NT2/D1 (cell line): ENCODE results near the gene HOXA11.
A peak's percentile ranks its signal among the peaks of the same experiment; 100 is the strongest.

ENCODE experiments used
- DNase-seq: peaks from one replicate; pipeline ENCODE4 v3.0.0-alpha.2; 2011; ENCODE audit warnings: low read depth, low spot score
- H3K27me3 ChIP-seq: 2 replicates; pipeline ENCODE4 v1.6.0; 2011; ENCODE audit warnings: mild to moderate bottlenecking; ENCODE audit not compliant: insufficient read length, insufficient read depth
- H3K36me3 ChIP-seq: 2 replicates; pipeline ENCODE4 v1.6.1; 2011; ENCODE audit warnings: mild to moderate bottlenecking, low read length, mixed read lengths; ENCODE audit not compliant: insufficient read depth, insufficient read length
- H3K4me1 ChIP-seq: 2 replicates; pipeline ENCODE4 v1.5.1; 2011; ENCODE audit not compliant: insufficient read depth, insufficient read length
- H3K4me3 ChIP-seq: 2 replicates; pipeline ENCODE4 v1.5.1; 2011; ENCODE audit warnings: low read depth; ENCODE audit not compliant: insufficient read length
- H3K9ac ChIP-seq: 2 replicates; pipeline ENCODE4 v1.6.0; 2011; ENCODE audit warnings: low read depth; ENCODE audit not compliant: insufficient read length
- H3K9me3 ChIP-seq: 2 replicates; pipeline ENCODE4 v1.5.1; 2011; ENCODE audit warnings: mild to moderate bottlenecking, low read length; ENCODE audit not compliant: insufficient read depth
- SUZ12 ChIP-seq: IDR thresholded peaks from 2 replicates; pipeline ENCODE4 v1.6.1; 2011; ENCODE audit not compliant: insufficient read length, insufficient read depth; ENCODE audit errors: extremely low read depth
- YY1 ChIP-seq: IDR thresholded peaks from 2 replicates; pipeline ENCODE4 v1.6.1; 2011; ENCODE audit not compliant: insufficient read length, insufficient read depth
- ZNF274 ChIP-seq: IDR thresholded peaks from 2 replicates; pipeline ENCODE4 v1.6.1; 2011; ENCODE audit warnings: mild to moderate bottlenecking, low read depth, low read length

The HOXA11 gene

GRCh38 chr7:27217951-27218350 lies 32.9 kb upstream of the HOXA11 start:
- TF ChIP-seq YY1 (no peak), ZNF274 (no peak), SUZ12 (no peak)
- no peak overlapping the region for H3K4me3 ChIP-seq
- peaks cover 36% of the 10 kb centered on the region for H3K27me3 ChIP-seq
- H3K4me1 ChIP-seq: peaks cover 12% of the 10 kb centered on the region
- no peak overlapping the region for H3K9ac ChIP-seq
- H3K9me3 ChIP-seq: no peaks in the 10 kb centered on the region
- no peak for DNase-seq
- no peaks in the 10 kb centered on the region for H3K36me3 ChIP-seq

- TF ChIP-seq ZNF274 (no peak), SUZ12 (no peak), YY1 (no peak)
- no peak for DNase-seq
- Histone ChIP-seq H3K36me3 (no peaks in the 10 kb centered on the region), H3K27me3 (peaks cover 51% of the 10 kb centered on the region), H3K4me1 (peaks cover 12% of the 10 kb centered on the region), H3K4me3 (no peak overlapping the region), H3K9me3 (no peaks in the 10 kb centered on the region), H3K9ac (no peak overlapping the region)
These were observed 30.3 kb upstream of the HOXA11 start for GRCh38 chr7:27215356-27215755.

- H3K9me3 ChIP-seq: no peaks in the 10 kb centered on the region
These were observed 29.4 kb upstream of the HOXA11 start for GRCh38 chr7:27214239-27214950.

GRCh38 chr7:27213433-27214238 lies 28.6 kb upstream of the HOXA11 start:
- Histone ChIP-seq H3K9ac (peak overlapping the region; percentile 43), H3K4me3 (no peak overlapping the region), H3K36me3 (no peaks in the 10 kb centered on the region), H3K27me3 (peaks cover 65% of the 10 kb centered on the region), H3K9me3 (no peaks in the 10 kb centered on the region), H3K4me1 (peaks cover 8% of the 10 kb centered on the region)
- TF ChIP-seq SUZ12 (no peak), ZNF274 (no peak)
- no peak for DNase-seq

More at GRCh38 chr7:27214239-27214950, 29.4 kb upstream of the HOXA11 start:
- H3K27me3 ChIP-seq: peaks cover 58% of the 10 kb centered on the region
- no peak overlapping the region for H3K4me3 ChIP-seq
- H3K36me3 ChIP-seq: no peaks in the 10 kb centered on the region
- H3K9ac ChIP-seq: no peak overlapping the region
- no peak for DNase-seq
- peaks cover 8% of the 10 kb centered on the region for H3K4me1 ChIP-seq
- TF ChIP-seq SUZ12 (no peak), ZNF274 (no peak), YY1 (no peak)

DNA sequence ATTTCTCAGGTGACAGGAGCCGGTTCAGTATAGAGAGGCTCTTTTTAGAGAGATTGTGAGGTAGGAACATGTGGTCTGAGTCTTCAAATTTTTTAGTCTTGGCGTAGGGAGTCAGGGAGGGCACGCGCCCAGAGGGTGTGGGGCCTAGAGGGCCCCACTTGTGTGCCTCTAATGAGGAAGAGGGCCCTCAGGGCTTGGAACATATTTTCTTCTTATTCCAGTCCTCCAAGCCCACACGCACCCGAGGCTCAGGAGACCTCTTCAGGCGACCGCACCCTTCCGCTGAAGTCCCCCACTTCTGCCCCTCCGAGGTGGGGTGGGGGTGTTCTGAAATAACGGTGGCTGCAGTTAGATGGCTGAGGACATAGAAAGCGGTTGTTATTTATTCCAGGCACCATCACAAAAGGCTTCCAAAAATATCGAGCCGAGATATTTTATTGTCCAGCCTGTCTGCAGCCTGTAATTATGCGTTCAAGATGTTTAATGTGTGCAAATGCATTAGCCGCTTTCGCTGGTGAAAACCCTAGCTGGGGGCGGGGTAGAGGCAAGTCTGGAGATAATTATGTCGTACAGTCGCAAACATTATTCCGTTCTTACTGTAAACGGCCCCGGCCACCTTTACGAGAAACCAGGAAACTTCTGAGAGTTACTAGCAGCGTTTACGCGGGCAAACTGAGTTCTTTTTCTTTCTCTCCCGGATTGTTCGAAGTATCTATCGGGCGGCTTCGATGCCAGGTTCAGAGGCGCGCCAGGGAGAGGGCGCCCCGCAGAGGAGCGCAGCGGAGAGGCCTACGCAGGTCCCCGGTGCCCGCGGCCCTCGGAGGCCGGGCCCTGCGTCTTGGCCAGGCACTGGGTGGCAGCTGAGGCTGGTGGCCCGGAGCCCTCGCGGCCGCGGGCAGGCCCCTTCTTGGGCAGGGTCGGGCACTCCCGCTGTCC lies 27.7 kb upstream of the HOXA11 start:
- Histone ChIP-seq H3K27me3 (peaks cover 74% of the 10 kb centered on the region), H3K9ac (no peak overlapping the region), H3K4me3 (no peak overlapping the region), H3K36me3 (no peaks in the 10 kb centered on the region), H3K4me1 (peaks cover 8% of the 10 kb centered on the region), H3K9me3 (no peaks in the 10 kb centered on the region)
- TF ChIP-seq SUZ12 (no peak), YY1 (no peak), ZNF274 (no peak)
- no peak for DNase-seq

DNA sequence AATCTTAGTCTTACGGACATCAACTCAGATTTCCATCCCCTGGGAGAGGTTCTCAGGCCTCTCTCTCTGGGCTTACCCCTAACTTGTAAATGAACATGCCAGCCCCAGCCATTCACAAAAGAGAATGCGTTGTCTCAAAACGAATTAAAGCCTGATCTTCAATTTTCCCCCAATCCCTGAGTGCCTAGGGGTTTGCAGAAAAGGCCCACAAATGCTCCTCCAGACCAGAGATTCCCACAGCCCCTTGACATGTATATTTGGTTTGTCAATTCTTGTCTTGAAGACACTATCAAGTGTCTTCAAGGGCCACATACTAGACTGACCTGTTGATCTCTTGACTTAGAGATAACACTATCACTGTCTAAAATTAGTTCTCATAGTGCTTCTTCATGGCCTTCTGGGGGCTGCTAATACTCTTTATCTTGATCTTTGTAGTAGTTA lies 26.8 kb upstream of the HOXA11 start:
- Histone ChIP-seq H3K4me1 (peaks cover 8% of the 10 kb centered on the region), H3K36me3 (no peaks in the 10 kb centered on the region), H3K9me3 (no peaks in the 10 kb centered on the region), H3K9ac (no peak overlapping the region), H3K4me3 (no peak overlapping the region), H3K27me3 (peaks cover 77% of the 10 kb centered on the region)
- DNase-seq: no peak
- no peak for TF ChIP-seq ZNF274
- TF ChIP-seq YY1: no peak
- no peak for TF ChIP-seq SUZ12

DNA sequence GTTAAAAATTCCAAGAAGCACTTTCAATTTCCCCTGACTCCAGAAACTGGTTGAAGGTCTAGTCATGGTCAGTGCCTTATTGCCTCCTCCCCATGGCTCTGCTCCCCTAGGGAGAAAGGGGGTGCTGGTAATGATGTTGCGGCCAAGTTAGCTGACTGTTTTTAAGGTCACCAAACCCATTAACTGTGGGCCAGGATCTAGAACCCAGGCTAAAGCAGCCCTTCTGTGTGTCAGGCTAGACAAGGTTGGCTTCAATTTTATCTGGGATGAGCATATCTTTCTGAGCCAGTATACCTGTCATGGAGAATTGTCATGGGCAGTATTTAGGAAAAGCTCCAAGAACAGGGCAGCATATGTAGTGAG lies 26.0 kb upstream of the HOXA11 start:
- no peak for DNase-seq
- Histone ChIP-seq H3K27me3 (peaks cover 77% of the 10 kb centered on the region), H3K9me3 (no peaks in the 10 kb centered on the region), H3K36me3 (no peaks in the 10 kb centered on the region), H3K9ac (no peak overlapping the region), H3K4me1 (peaks cover 7% of the 10 kb centered on the region), H3K4me3 (no peak overlapping the region)
- no peak for TF ChIP-seq ZNF274
- no peak for TF ChIP-seq SUZ12
- TF ChIP-seq YY1: no peak
